ENCODE results near the gene SLC25A41.

GRCh38 chr19:6433165-6433564 is 398 bp downstream of the SLC25A41 start:
- TF ChIP-seq, protein P1, sequence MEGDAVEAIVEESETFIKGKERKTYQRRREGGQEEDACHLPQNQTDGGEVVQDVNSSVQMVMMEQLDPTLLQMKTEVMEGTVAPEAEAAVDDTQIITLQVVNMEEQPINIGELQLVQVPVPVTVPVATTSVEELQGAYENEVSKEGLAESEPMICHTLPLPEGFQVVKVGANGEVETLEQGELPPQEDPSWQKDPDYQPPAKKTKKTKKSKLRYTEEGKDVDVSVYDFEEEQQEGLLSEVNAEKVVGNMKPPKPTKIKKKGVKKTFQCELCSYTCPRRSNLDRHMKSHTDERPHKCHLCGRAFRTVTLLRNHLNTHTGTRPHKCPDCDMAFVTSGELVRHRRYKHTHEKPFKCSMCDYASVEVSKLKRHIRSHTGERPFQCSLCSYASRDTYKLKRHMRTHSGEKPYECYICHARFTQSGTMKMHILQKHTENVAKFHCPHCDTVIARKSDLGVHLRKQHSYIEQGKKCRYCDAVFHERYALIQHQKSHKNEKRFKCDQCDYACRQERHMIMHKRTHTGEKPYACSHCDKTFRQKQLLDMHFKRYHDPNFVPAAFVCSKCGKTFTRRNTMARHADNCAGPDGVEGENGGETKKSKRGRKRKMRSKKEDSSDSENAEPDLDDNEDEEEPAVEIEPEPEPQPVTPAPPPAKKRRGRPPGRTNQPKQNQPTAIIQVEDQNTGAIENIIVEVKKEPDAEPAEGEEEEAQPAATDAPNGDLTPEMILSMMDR (optimal IDR thresholded peaks at IDR 0.05 in 1 of 3, IDR thresholded peaks at IDR 0.05 in 1 of 3, conservative IDR thresholded peaks at IDR 0.05 in 1 of 3; ENCODE audit: extremely low read depth in 1 of 3, insufficient read depth in 2 of 3, low read length in 3 of 3): no peak
- no peak for TF ChIP-seq EZH2 (IDR thresholded peaks at IDR 0.05; ENCODE audit: low read length)
